Psoas muscle (tissue), 8 donors: ENCODE measurements around the gene NTRK1. TPM values are rescaled to one million over a fixed set of nuclear protein-coding genes. Genes with fewer than 3 reads are reported as not detected.

Source experiments
- ATAC-seq, 4 donors: fragments of 200-7000 bp; cut with Tn5 transposase; one replicate each; pipeline ENCODE4 v1.9.1; 2020; ENCODE audit warnings: moderate library complexity in 3 of 4, mild to moderate bottlenecking in 2 of 4
- DNase-seq, 2 donors: peaks; one replicate each; pipeline ENCODE4 v3.0.0-alpha.2; 2020
- H3K27ac ChIP-seq: fragments of 200-600 bp; one replicate; pipeline ENCODE4 v1.8.0; 2022
- H3K27me3 ChIP-seq, 3 donors: fragments of 200-600 bp in 1 of 3; one replicate each; pipeline versions ENCODE4 v1.6.1 to v1.8.0; 2013 to 2022; ENCODE audit warnings: low read length in 2 of 3, mild to moderate bottlenecking in 2 of 3, moderate library complexity in 1 of 3; ENCODE audit not compliant: insufficient read depth in 3 of 3
- H3K36me3 ChIP-seq, 2 donors: fragments of 200-600 bp in 1 of 2; one replicate each; pipeline versions ENCODE4 v1.6.1 to v1.8.0; 2013 to 2022; ENCODE audit warnings: low read depth in 1 of 2, mild to moderate bottlenecking in 1 of 2, moderate library complexity in 1 of 2; ENCODE audit not compliant: insufficient read depth in 1 of 2
- H3K4me1 ChIP-seq: fragments of 200-600 bp; one replicate; pipeline ENCODE4 v1.8.0; 2022
- H3K4me3 ChIP-seq: fragments of 200-600 bp; one replicate; pipeline ENCODE4 v1.8.0; 2022; ENCODE audit warnings: mild to moderate bottlenecking
- H3K9me3 ChIP-seq: fragments of 200-600 bp; one replicate; pipeline ENCODE4 v1.8.0; 2022
- CTCF ChIP-seq: fragments of 200-600 bp; IDR thresholded peaks from one replicate; pipeline ENCODE4 v1.8.0; 2022; ENCODE audit warnings: antibody characterized with exemption
- WGBS, 3 donors: extraction: QIAGEN DNeasy Blood & Tissue Kit; methylation state at CpG; one replicate each; pipeline versions ENCODE4 v1.1.6 to v1.1.7; 2013; 5-methylcytosine and 5-hydroxymethylcytosine counted together
- intact Hi-C, 2 donors: fragments of 100-400 bp; cut with DNase I; formaldehyde crosslinking; loops; one replicate each; pipeline versions ENCODE4 v1.11.0 to v1.14.2; 2022
- polyA plus RNA-seq, 3 donors: library from polyadenylated mRNA; stranded (reverse); fragments of 200-250 nt; gene quantifications; one replicate each; pipeline ENCODE4 v1.2.3, GENCODE V29; 2013
- total RNA-seq, 4 donors: library from RNA; stranded (reverse); fragmentation: NEBNext Ultra II Directional in 2 of 4; extraction: Animal tissue kit (Norgen Biotek cat#: 25700) in 2 of 4; gene quantifications; one replicate each; pipeline versions ENCODE4 v1.2.1 to v1.2.4, GENCODE V29; 2021 to 2023
- donor health status: healthy with polysubstance abuse.
- donor health status: DM: no; HTN: no; CAD: no; lungs with moderate emphysema.
- donor health status: Bipolar disorder and iron deficiency.
- donor health status: healthy.
- donor health status: DM: yes; HTN: yes; CAD: no.
- donor health status: DM: no; HTN: no; CAD: no.
- donor health status: DM: no; HTN: no; CAD: no.
- donor health status: DM: yes; HTN: yes; CAD: no.

NTRK1 gene
- total and polyA plus RNA-seq, 7 donors, result 0.07 to 0.92 (median 0.44) TPM

- 11 to 15% (median 12%) methylated on average over 43 to 60 of the region's 60 CpGs for WGBS, 3 donors
- H3K4me1 ChIP-seq, result peaks cover 7% of the 10 kb centered on the region
- ATAC-seq (peak; percentile 72 to 85 (median 82)), DNase-seq (peak; percentile 66 to 83)
- H3K36me3 ChIP-seq, result no peaks in the 10 kb centered on the region
- no peaks in the 10 kb centered on the region for H3K9me3 ChIP-seq
- H3K27ac ChIP-seq, result no peak overlapping the region
- intact Hi-C loops, result no loop called here
- peak overlapping the region; percentile 66 for H3K4me3 ChIP-seq
- peak; percentile 57 for TF ChIP-seq CTCF
- H3K27me3 ChIP-seq, result peaks cover 0 to 4% (median 3%) of the 10 kb centered on the region in 3 donors
These were observed 46.7 kb upstream of the NTRK1 start for GRCh38 chr1:156813750-156814570.

- no peaks in the 10 kb centered on the region for H3K9me3 ChIP-seq
These were observed 45.9 kb upstream of the NTRK1 start for GRCh38 chr1:156814571-156815260.

GRCh38 chr1:156815307-156815826 is 45.3 kb upstream of the NTRK1 start:
- Histone ChIP-seq H3K4me1 (peaks cover 7% of the 10 kb centered on the region), H3K4me3 (peak overlapping the region; percentile 41), H3K27me3 (peaks cover 0 to 4% (median 3%) of the 10 kb centered on the region in 3 donors), H3K9me3 (no peaks in the 10 kb centered on the region), H3K36me3 (no peaks in the 10 kb centered on the region), H3K27ac (peak overlapping the region; percentile 21)
- WGBS, 3 donors, result 50 to 66% (median 62%) methylated on average over 5 of the region's 5 CpGs
- intact Hi-C loops, result no loop called here
- peak; percentile 43 to 70 (median 64) for ATAC-seq
- DNase-seq, result peak; percentile 65 to 82
- no peak for TF ChIP-seq CTCF

More at GRCh38 chr1:156814571-156815260, 45.9 kb upstream of the NTRK1 start:
- 75 to 81% (median 78%) methylated on average over 7 of the region's 7 CpGs for WGBS, 3 donors
- no peak overlapping the region for H3K27ac ChIP-seq
- H3K36me3 ChIP-seq, result no peaks in the 10 kb centered on the region
- intact Hi-C loops, result no loop called here
- no peak for TF ChIP-seq CTCF
- no peak for DNase-seq
- H3K4me3 ChIP-seq, result peak overlapping the region; percentile 66
- H3K4me1 ChIP-seq, result peaks cover 7% of the 10 kb centered on the region
- ATAC-seq, result no peak
- peaks cover 0 to 4% (median 3%) of the 10 kb centered on the region in 3 donors for H3K27me3 ChIP-seq

GRCh38 chr1:156815961-156816422 is 44.7 kb upstream of the NTRK1 start:
- DNase-seq, result no peak
- peak overlapping the region; percentile 41 for H3K4me3 ChIP-seq
- WGBS, 3 donors, result 56 to 59% (median 58%) methylated on average over 10 of the region's 10 CpGs
- peaks cover 7% of the 10 kb centered on the region for H3K4me1 ChIP-seq
- no peak for TF ChIP-seq CTCF
- intact Hi-C loops, result no loop called here
- peak overlapping the region; percentile 21 for H3K27ac ChIP-seq
- no peaks in the 10 kb centered on the region for H3K9me3 ChIP-seq
- H3K36me3 ChIP-seq, result no peaks in the 10 kb centered on the region
- H3K27me3 ChIP-seq, result peaks cover 0 to 4% (median 3%) of the 10 kb centered on the region in 3 donors
- ATAC-seq, result no peak
